ENCODE data around the gene IRX2.

IRX2 gene

GRCh38 chr5:2751592-2752021, at the start of gene IRX2:
Gene IRX2 (minus strand): TSS chr5:2751677. CDS start chr5:2751413, 264 bp downstream.
- no peak for DNase-seq (ENCODE audit: low read depth in 1 of 2, low spot score in 1 of 2)

- DNase-seq (ENCODE audit: low read depth in 1 of 2, low spot score in 1 of 2), result no peak
These were observed 48.6 kb upstream of the IRX2 start for GRCh38 chr5:2800035-2800434.

GRCh38 chr5:2797981-2798380, 46.5 kb upstream of the IRX2 start:
- no peak for DNase-seq (ENCODE audit: low read depth in 1 of 2, low spot score in 1 of 2)

- no peak for DNase-seq (ENCODE audit: low read depth in 1 of 2, low spot score in 1 of 2)
These were observed 45.7 kb upstream of the IRX2 start for GRCh38 chr5:2797160-2797559.

- no peak for DNase-seq (ENCODE audit: low read depth in 1 of 2, low spot score in 1 of 2)
These were observed 31.7 kb upstream of the IRX2 start for GRCh38 chr5:2783223-2783622.

GRCh38 chr5:2782658-2783057, 31.2 kb upstream of the IRX2 start:
- no peak for DNase-seq (ENCODE audit: low read depth in 1 of 2, low spot score in 1 of 2)

- no peak for DNase-seq (ENCODE audit: low read depth in 1 of 2, low spot score in 1 of 2)
These were observed 29.1 kb upstream of the IRX2 start for GRCh38 chr5:2780421-2781171.

GRCh38 chr5:2779459-2779858, 28.0 kb upstream of the IRX2 start:
- DNase-seq (ENCODE audit: low read depth in 1 of 2, low spot score in 1 of 2), result no peak

GRCh38 chr5:2776337-2777302, 25.1 kb upstream of the IRX2 start:
- no peak for DNase-seq (ENCODE audit: low read depth in 1 of 2, low spot score in 1 of 2)

- no peak for DNase-seq (ENCODE audit: low read depth in 1 of 2, low spot score in 1 of 2)
These were observed 21.9 kb upstream of the IRX2 start for GRCh38 chr5:2773327-2773726.

- DNase-seq (ENCODE audit: low read depth in 1 of 2, low spot score in 1 of 2), result no peak
These were observed 15.6 kb upstream of the IRX2 start for GRCh38 chr5:2767089-2767488.

- no peak for DNase-seq (ENCODE audit: low read depth in 1 of 2, low spot score in 1 of 2)
These were observed 13.1 kb upstream of the IRX2 start for GRCh38 chr5:2764581-2764980.

- DNase-seq (ENCODE audit: low read depth in 1 of 2, low spot score in 1 of 2), result no peak
These were observed 12.0 kb upstream of the IRX2 start for GRCh38 chr5:2763533-2763794.

- DNase-seq (ENCODE audit: low read depth in 1 of 2, low spot score in 1 of 2), result no peak
These were observed 11.5 kb upstream of the IRX2 start for GRCh38 chr5:2762744-2763532.

- no peak for DNase-seq (ENCODE audit: low read depth in 1 of 2, low spot score in 1 of 2)
These were observed 10.5 kb upstream of the IRX2 start for GRCh38 chr5:2761921-2762488.

GRCh38 chr5:2759696-2760461, 8.4 kb upstream of the IRX2 start:
- DNase-seq (ENCODE audit: low read depth in 1 of 2, low spot score in 1 of 2), result no peak

- DNase-seq (ENCODE audit: low read depth in 1 of 2, low spot score in 1 of 2), result no peak
These were observed 7.6 kb upstream of the IRX2 start for GRCh38 chr5:2759091-2759490.

- DNase-seq (ENCODE audit: low read depth in 1 of 2, low spot score in 1 of 2), result no peak
These were observed 7.2 kb upstream of the IRX2 start for GRCh38 chr5:2758632-2759031.

- DNase-seq (ENCODE audit: low read depth in 1 of 2, low spot score in 1 of 2), result no peak
These were observed 6.3 kb upstream of the IRX2 start for GRCh38 chr5:2757563-2758351.

All from activated CD4-positive, alpha-beta T cell treated with anti-CD3 and anti-CD28 coated beads, Interleukin-2, amount 50 U/mL, for 24 hours (primary cell).